HEK293 (cell line): ENCODE measurements around the gene FAM118B.

Source experiments
- CTCF ChIA-PET: fragments of 350-600 bp; formaldehyde crosslinking; extraction: SDS; loops from one replicate; lab custom pipeline; 2021; ENCODE audit warnings: antibody characterized with exemption; lab: Yijun Ruan, JAX
- POLR2A ChIA-PET: fragments of 300-600 bp; formaldehyde crosslinking; extraction: SDS; loops from one replicate; lab custom pipeline; 2020; ENCODE audit warnings: antibody characterized with exemption, inconsistent platforms; lab: Yijun Ruan, JAX
- H3K27ac ChIP-seq: fragments of 200-500 bp; sonication (Bioruptor generic); 2 replicates; pipeline ENCODE4 v1.5.1; 2014; ENCODE audit warnings: low read depth, low read length, control low read depth, inconsistent platforms; ENCODE audit errors: extremely low read depth
- H3K36me3 ChIP-seq, 2 experiments: fragments of 200-500 bp in 1 of 2; sonication (Bioruptor generic) in 1 of 2; 1 replicate in 1 of 2; 2 replicates in 1 of 2; pipeline ENCODE4 v1.5.1; 2014 to 2017; ENCODE audit warnings: inconsistent platforms in 2 of 2, low read length in 2 of 2; ENCODE audit not compliant: control insufficient read depth in 2 of 2, insufficient read depth in 1 of 2
- H3K4me1 ChIP-seq: fragments of 200-500 bp; sonication (Bioruptor generic); 2 replicates; pipeline ENCODE4 v1.5.1; 2014; ENCODE audit warnings: mild to moderate bottlenecking, low read length, inconsistent platforms; ENCODE audit not compliant: control insufficient read depth, insufficient read depth
- H3K4me3 ChIP-seq: 2 replicates; pipeline ENCODE4 v1.5.1; 2011; ENCODE audit warnings: low read depth, mild to moderate bottlenecking, control low read depth, low read length, moderate library complexity
- H3K9me3 ChIP-seq: fragments of 200-500 bp; sonication (Bioruptor generic); 2 replicates; pipeline ENCODE4 v1.5.1; 2014; ENCODE audit warnings: low read depth, low read length, inconsistent platforms; ENCODE audit not compliant: control insufficient read depth, insufficient read depth
- ZNF121 ChIP-seq: fragments of 450-650 bp; formaldehyde crosslinking; IDR thresholded peaks from 2 replicates; pipeline ENCODE4 v1.5.1; 2016; ENCODE audit warnings: missing biosample characterization, missing genetic modification characterization
- ZNF202 ChIP-seq: fragments of 450-650 bp; formaldehyde crosslinking; IDR thresholded peaks from 2 replicates; pipeline ENCODE4 v1.5.1; 2016; ENCODE audit warnings: missing biosample characterization, missing genetic modification characterization, borderline replicate concordance
- ZNF391 ChIP-seq: fragments of 450-650 bp; formaldehyde crosslinking; IDR thresholded peaks from 2 replicates; pipeline ENCODE4 v1.5.1; 2016; ENCODE audit warnings: low read depth, missing biosample characterization, missing genetic modification characterization, borderline replicate concordance
- ZNF544 ChIP-seq: fragments of 450-650 bp; formaldehyde crosslinking; IDR thresholded peaks from 2 replicates; pipeline ENCODE4 v1.5.0; 2017; ENCODE audit warnings: missing biosample characterization, missing genetic modification characterization
- ZNF654 ChIP-seq: fragments of 450-650 bp; formaldehyde crosslinking; IDR thresholded peaks from 2 replicates; pipeline ENCODE4 v1.5.1; 2016; ENCODE audit warnings: low read depth, missing biosample characterization, missing genetic modification characterization
- ZNF701 ChIP-seq: fragments of 450-650 bp; formaldehyde crosslinking; IDR thresholded peaks from 2 replicates; pipeline ENCODE4 v1.5.1; 2016; ENCODE audit warnings: missing biosample characterization, missing genetic modification characterization
- ZNF791 ChIP-seq: fragments of 450-650 bp; formaldehyde crosslinking; IDR thresholded peaks from 2 replicates; pipeline ENCODE4 v1.5.1; 2016; ENCODE audit warnings: missing biosample characterization, missing genetic modification characterization
- ZNF792 ChIP-seq: fragments of 450-650 bp; formaldehyde crosslinking; IDR thresholded peaks from 2 replicates; pipeline ENCODE4 v1.5.1; 2016; ENCODE audit warnings: missing biosample characterization, missing genetic modification characterization
- ZNF830 ChIP-seq: fragments of 450-650 bp; IDR thresholded peaks from 2 replicates; pipeline ENCODE4 v1.5.0; 2018; ENCODE audit warnings: missing biosample characterization, missing genetic modification characterization, low read depth, mild to moderate bottlenecking, moderate library complexity
- ZSCAN30 ChIP-seq: fragments of 450-650 bp; IDR thresholded peaks from 2 replicates; pipeline ENCODE4 v1.5.1; 2018; ENCODE audit warnings: missing biosample characterization, mild to moderate bottlenecking, missing genetic modification characterization, moderate library complexity
- TF ChIP-seq, protein P1 (sequence below): fragments of 450-650 bp; IDR thresholded peaks from 2 replicates; pipeline ENCODE4 v1.5.1; 2018; ENCODE audit warnings: missing biosample characterization, mild to moderate bottlenecking, missing genetic modification characterization
- TF ChIP-seq, protein P2 (sequence below): fragments of 450-650 bp; formaldehyde crosslinking; IDR thresholded peaks from 2 replicates; pipeline ENCODE4 v1.5.1; 2016; ENCODE audit warnings: missing biosample characterization, missing genetic modification characterization
- TF ChIP-seq, protein P3 (sequence below): fragments of 450-650 bp; formaldehyde crosslinking; IDR thresholded peaks from 2 replicates; pipeline ENCODE4 v1.5.1; 2016; ENCODE audit warnings: missing biosample characterization, missing genetic modification characterization
- TF ChIP-seq, protein P4 (sequence below): fragments of 450-650 bp; formaldehyde crosslinking; IDR thresholded peaks from 2 replicates; pipeline ENCODE4 v1.5.1; 2016; ENCODE audit warnings: missing biosample characterization, missing genetic modification characterization

Gene FAM118B

DNA sequence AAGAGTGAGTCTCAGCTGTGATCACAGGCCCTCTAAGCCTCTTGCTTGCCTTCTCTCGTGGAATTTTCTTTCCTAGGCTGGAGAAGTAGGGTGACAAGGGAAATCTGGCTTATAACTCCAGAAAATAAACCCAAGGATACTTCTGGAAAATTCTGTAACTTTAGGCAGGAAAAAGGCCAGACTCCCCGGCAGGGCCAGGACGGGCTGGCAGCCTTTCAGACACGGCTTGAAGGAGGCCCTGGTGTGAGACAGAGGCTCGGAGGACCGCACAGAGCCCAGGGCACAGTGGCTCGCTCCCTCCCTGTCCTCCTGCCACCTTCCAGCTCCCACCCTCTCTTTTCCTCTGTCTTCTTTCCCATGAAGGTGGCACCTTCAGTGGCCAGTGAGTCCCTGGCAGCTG is 19.2 kb upstream of the FAM118B start (continued):
- TF ChIP-seq ZNF830 (tag by site-specific recombination) (no peak), ZNF391 (tag by site-specific recombination) (no peak), ZNF544 (tag by site-specific recombination) (no peak)
- TF ChIP-seq, protein P1, sequence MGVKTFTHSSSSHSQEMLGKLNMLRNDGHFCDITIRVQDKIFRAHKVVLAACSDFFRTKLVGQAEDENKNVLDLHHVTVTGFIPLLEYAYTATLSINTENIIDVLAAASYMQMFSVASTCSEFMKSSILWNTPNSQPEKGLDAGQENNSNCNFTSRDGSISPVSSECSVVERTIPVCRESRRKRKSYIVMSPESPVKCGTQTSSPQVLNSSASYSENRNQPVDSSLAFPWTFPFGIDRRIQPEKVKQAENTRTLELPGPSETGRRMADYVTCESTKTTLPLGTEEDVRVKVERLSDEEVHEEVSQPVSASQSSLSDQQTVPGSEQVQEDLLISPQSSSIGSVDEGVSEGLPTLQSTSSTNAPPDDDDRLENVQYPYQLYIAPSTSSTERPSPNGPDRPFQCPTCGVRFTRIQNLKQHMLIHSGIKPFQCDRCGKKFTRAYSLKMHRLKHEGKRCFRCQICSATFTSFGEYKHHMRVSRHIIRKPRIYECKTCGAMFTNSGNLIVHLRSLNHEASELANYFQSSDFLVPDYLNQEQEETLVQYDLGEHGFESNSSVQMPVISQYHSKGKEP (tag by site-specific recombination), result no peak
- TF ChIP-seq, protein P2, sequence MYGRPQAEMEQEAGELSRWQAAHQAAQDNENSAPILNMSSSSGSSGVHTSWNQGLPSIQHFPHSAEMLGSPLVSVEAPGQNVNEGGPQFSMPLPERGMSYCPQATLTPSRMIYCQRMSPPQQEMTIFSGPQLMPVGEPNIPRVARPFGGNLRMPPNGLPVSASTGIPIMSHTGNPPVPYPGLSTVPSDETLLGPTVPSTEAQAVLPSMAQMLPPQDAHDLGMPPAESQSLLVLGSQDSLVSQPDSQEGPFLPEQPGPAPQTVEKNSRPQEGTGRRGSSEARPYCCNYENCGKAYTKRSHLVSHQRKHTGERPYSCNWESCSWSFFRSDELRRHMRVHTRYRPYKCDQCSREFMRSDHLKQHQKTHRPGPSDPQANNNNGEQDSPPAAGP (tag by site-specific recombination), result no peak
- TF ChIP-seq, all 188 proteins: peak for 0

GRCh38 chr11:126193038-126193478 is 18.5 kb upstream of the FAM118B start:
- POLR2A ChIA-PET, result no interaction called here
- no peak overlapping the region for H3K27ac ChIP-seq
- H3K36me3 ChIP-seq, result peaks cover 0 to 63% of the 10 kb centered on the region in 2 experiments; a peak in 1 of 3 replicates
- CTCF ChIA-PET, result interaction anchor here (0.5 to 10.0 kb wide), 32 partner anchors 11 to 313 kb away, joined by 3 to 131 read pairs (median 5); no protein-coding TSS in a partner anchor
- TF ChIP-seq ZNF701 (tag by site-specific recombination), result no peak
- no peak for TF ChIP-seq ZNF791 (tag by site-specific recombination)
- no peaks in the 10 kb centered on the region for H3K4me1 ChIP-seq
- H3K4me3 ChIP-seq, result no peak overlapping the region
- H3K9me3 ChIP-seq, result no peaks in the 10 kb centered on the region

DNA sequence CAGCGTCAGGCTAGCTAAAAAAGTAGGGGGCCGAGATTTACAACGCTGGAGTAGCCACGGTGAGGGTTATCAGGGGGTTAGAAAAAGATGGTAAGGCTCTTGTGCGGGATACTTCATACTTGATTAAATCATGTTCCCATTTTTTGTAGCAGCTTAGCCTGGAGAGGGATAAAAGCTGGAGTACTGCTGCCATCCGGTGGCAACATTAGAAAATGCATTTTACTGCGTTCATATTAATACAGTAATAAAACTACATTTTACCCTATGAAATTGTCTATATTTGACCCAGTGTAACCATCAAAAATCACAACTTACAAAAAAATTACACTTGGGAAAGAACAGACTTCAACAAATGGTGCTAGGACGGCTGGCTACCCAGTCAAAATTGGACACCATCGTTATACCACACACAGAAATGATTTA is 17.4 kb upstream of the FAM118B start:
- Histone ChIP-seq H3K9me3 (no peaks in the 10 kb centered on the region), H3K36me3 (peaks cover 0 to 67% of the 10 kb centered on the region in 2 experiments; a peak in 1 of 3 replicates), H3K4me1 (no peaks in the 10 kb centered on the region), H3K4me3 (no peak overlapping the region), H3K27ac (no peak overlapping the region)
- no peak for TF ChIP-seq ZNF202 (tag by site-specific recombination)
- no peak for TF ChIP-seq ZNF792 (tag by site-specific recombination)
- TF ChIP-seq ZSCAN30 (tag by site-specific recombination), result 0 out of 2 replicates have a peak, but pooled peaks have one; percentile 48
- TF ChIP-seq ZNF121 (tag by site-specific recombination), result no peak
- TF ChIP-seq, protein P3, sequence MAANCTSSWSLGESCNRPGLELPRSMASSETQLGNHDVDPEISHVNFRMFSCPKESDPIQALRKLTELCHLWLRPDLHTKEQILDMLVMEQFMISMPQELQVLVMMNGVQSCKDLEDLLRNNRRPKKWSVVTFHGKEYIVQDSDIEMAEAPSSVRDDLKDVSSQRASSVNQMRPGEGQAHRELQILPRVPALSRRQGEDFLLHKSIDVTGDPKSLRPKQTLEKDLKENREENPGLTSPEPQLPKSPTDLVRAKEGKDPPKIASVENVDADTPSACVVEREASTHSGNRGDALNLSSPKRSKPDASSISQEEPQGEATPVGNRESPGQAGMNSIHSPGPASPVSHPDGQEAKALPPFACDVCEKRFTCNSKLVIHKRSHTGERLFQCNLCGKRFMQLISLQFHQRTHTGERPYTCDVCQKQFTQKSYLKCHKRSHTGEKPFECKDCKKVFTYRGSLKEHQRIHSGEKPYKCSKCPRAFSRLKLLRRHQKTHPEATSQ, result no peak
- TF ChIP-seq ZNF654 (tag by site-specific recombination), result peak; percentile 66
- TF ChIP-seq, protein P4, sequence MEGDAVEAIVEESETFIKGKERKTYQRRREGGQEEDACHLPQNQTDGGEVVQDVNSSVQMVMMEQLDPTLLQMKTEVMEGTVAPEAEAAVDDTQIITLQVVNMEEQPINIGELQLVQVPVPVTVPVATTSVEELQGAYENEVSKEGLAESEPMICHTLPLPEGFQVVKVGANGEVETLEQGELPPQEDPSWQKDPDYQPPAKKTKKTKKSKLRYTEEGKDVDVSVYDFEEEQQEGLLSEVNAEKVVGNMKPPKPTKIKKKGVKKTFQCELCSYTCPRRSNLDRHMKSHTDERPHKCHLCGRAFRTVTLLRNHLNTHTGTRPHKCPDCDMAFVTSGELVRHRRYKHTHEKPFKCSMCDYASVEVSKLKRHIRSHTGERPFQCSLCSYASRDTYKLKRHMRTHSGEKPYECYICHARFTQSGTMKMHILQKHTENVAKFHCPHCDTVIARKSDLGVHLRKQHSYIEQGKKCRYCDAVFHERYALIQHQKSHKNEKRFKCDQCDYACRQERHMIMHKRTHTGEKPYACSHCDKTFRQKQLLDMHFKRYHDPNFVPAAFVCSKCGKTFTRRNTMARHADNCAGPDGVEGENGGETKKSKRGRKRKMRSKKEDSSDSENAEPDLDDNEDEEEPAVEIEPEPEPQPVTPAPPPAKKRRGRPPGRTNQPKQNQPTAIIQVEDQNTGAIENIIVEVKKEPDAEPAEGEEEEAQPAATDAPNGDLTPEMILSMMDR, result peak; percentile 27; the same call in 1 of the 2 replicates
- POLR2A ChIA-PET, result no interaction called here
- CTCF ChIA-PET, result interaction anchor here (0.6 to 10.0 kb wide), 42 partner anchors 8 to 1787 kb away, joined by 3 to 131 read pairs (median 4); no protein-coding TSS in a partner anchor
